GM19025 (cell line): ENCODE data around the gene PDZRN3.
"Not testable (repeated sequence)": the region's sequence is repeated elsewhere in the genome, so short reads cannot be mapped to it uniquely, and the experiment has no call there.

ENCODE experiments used
- ATAC-seq: cut with Tn5 transposase; IDR thresholded peaks from one replicate; pipeline ENCODE4 v1.9.1; 2021; ENCODE audit warnings: mild to moderate bottlenecking, low read depth, moderate library complexity; ENCODE audit not compliant: unreplicated experiment

PDZRN3 gene

DNA sequence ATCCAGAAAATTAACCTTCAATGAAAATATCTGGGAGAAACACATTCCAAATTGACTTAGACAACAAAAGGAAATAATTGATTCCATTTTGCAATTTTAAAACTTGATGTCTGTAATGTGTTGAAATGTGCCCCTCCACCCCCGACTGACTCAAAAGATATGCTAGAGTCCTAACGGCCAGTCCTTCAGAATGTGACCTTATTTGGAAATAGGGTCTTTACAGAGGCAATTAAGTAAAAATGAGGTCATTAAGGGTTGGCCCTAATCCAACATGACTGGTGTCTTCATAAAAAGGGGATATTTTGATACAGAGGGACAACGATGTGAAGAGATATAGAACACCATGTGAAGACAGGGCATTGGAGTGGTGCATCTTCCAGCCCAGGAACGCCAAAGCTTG lies 153.9 kb downstream of the PDZRN3 start:
- ATAC-seq: no peak

DNA sequence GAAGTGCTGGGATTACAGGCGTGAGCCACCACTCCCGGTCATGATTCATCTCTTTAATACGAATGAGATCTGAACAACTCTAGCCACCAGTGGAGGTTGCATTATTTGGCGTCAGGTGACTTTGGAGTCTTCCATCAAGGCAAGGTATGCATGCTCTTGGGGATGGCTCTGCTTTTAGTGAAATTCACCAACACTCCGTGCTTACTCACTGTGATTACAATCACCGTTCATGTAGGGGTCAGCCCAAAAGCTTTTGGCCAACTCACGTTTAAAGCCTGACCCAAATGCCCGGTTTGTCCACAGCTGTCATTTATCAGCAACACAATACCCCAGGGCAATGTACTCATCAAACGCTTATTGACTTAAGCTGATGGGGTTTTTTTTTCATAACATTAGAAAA lies 155.4 kb downstream of the PDZRN3 start:
- ATAC-seq: no peak

DNA sequence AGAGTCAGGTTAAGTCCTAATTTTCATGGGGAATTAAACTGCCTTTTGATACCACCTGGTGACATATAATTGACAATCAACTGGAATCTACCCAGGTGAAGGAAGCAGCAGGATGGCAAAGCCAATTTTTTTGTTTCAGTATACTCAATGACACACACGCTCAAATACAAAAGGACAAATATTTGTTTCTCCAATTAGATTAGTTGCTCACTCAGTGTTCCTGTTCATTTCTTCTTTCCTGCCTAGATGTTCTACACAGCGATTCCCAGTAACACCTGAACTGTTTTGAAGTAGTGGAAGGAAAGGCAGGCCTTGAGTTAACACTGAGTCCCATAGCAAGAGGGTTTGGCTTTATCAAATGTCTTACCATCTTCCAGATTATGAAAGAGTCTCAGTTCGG lies 157.5 kb downstream of the PDZRN3 start:
- no peak for ATAC-seq

DNA sequence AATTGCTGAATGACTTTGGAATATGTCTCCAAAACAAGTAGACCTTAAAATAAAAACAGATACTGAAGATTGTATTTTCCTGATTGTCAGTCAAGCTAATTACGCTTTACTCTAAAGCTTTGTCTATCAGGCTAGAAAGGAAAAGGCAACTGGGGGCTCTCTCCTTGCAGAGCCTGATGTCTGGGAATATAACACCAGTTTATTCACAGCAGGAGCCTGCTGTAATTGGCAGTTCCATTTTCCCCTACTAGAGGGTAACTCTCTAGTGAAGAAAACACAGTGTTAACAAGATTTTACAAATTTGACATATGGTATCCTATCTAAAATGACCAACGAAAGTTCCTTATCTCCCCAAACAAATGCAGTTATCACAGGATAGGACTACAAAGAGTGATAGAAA lies 158.8 kb downstream of the PDZRN3 start:
- ATAC-seq: no peak

DNA sequence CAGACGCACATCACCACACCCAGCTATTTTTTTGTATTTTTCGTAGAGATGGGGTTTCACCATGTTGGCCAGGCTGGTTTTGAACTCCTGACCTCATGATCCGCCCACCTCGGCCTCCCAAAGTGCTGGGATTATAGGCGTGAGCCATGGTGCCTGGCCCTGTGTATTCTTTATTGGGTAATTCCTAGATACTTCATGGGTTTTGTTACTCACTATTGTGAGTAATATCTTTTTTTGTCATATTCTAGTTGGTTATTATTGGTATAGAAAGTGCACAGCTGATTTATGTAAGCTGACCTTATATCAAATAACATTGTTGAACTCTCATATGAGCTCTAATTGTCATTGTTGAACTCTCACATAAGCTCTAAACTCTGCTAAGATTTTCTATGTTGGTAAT lies 160.6 kb downstream of the PDZRN3 start:
- ATAC-seq: not testable (repeated sequence)

DNA sequence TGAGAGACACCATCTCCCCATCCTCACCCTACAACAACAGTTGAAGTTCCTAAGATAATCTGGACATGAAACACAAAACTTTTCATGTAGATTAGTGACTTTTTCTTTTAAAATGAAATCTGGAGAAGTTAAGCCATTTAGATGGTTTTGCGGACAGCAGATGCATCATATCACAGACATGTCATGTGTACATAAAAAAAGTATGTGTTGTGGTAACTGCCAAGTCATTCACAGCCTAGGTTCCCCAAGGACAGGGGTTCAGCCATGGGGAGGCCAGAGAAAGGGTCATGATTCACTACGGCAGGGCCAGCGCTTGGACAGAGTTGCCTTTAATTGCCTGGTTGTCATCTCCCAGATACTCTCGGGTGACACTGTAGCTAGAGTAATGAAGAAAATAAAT lies 163.2 kb downstream of the PDZRN3 start:
- ATAC-seq: no peak

DNA sequence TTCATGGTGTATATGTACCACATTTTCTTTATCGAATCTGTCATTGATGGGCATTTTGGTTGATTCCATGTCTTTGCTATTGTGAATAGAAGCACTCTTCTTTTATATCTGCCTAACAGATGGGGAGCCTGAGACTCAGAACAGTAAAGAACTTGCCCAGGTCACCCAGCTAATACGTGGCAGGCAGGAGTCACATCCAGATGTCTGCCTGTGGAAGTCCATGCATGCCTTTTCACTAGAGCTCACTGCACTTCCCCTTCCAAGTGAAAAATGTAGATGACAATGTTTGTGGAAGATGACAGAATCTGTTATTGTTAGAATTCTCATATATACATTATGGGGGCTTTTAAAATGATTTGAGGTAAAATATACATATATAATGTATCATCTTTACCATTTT lies 165.0 kb downstream of the PDZRN3 start:
- ATAC-seq: no peak

DNA sequence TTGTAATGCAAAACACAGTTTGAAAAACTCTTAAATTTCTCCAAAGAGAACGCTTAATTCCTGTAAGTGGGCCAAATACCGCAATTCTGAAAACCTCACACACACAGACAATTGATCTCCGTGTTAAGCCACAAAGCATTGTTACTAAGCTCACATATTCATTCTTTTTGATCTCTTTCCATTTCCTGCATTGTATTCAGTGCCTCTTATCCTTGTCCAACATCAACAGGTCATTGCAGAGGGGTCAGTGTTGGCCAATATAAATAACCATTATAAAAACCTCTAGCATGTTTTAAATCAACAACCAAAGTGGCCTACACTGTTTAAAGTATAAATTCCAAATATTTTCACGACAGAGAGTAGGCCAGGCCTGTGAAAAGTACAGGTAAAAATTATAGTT lies 171.1 kb downstream of the PDZRN3 start:
- no peak for ATAC-seq

DNA sequence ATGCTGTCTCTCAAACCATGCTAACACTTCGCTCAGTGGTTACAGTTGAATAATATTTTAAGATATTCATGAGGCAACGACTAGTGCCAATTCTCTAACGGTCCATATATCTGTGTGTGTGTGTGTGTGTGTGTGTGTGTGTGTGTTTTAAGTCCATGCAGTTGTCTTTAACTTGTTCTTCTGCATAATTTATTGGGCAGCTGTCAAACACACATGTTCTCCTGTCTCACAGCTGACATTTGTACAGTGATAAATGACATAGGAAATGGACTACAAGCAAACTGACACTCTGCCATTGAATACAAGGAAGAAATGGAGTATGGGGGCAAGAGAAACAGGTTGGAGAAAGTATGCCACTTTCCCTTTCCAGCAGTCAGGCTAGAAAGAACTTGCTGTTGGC lies 172.0 kb downstream of the PDZRN3 start:
- ATAC-seq: no peak

DNA sequence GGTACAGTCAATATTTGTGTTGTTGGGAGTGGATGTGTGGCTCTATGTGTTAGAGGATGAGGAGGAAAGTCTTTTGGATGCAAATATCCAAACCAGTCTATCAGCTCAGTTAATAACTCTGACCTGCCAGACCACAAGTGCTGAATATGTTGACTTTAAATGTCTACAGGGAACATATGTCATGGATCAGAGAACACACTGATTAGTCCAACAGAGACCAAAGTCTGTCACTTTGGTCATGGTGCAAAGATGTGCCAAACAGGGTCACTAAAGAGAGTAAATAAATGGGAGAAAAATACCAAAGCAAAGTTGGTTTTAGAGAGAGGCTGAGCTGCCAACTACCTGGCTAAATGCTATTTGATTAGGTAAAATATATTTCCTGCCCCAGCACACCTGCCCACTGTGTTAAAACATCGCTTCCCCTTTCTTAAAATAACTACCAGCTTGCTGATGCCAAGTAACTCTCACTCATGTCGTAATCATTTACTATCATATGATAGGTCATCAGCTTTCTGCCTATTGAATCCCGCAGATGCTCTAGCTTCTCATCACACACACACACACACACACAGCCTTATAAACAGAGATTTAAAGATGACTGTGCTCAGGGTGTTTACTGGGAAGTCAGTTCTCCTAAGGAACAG lies 173.3 kb downstream of the PDZRN3 start:
- no peak for ATAC-seq

DNA sequence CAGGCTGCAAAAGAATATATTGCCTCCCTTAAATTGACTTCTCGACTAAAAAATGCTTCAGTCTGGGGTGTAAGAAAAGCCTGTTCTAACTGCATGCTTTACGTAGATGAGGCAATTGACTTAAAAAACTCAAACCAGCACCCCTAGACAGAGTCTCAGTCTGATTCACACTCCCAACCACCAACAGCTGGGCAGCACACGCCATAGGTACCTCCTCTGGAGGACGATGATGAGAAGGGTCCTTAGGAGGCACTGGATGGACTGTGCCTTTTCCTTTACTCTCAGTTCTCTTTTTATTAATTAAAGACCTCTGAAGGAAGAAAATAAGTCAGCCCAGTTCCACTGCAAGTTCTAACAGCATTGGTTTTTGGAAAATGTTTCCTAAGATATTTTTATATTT lies 175.0 kb downstream of the PDZRN3 start:
- peak; percentile 27 for ATAC-seq

DNA sequence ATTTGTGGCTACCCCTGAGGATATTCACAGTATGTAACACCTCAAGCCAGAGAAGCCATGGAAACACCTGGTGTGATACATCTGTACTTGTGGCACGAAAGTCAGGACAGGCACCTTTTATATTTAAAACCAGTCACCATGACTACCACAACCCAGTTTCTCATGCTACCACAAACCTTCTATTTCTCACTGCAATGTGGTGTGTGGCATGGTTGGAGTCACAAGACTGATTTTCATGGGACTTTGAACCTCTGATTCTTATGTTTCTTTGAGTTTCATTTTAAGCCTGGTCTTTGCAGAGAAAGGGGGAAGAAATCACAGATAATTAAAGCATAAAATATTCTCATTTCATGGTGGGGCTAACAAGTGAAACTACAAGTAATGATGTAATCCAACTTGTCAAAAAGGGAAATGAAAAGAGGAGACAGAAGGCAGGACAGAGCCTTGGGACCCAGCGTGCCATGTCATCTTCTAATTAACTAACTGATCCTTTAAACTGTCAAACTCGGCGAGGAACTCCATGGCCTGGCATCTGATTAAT lies 175.9 kb downstream of the PDZRN3 start:
- ATAC-seq: peak; percentile 87

DNA sequence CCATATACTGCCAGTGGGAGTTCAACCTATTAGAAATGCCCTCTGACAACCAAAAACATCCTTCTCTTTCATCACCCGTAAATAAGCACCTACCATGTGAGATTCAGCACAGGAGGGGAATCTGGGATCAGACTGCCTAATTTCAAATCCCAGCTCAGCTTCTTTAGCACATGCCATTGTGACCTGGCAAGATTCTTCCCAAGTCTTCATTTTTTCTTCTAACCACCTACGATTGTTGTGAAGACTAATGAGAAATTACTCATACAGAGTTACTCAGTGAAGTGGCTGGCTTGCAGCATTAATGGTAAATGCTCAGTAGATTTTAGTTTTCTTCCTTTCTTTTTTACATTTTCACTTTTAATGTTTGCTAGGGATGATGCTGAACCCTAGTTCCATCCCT lies 176.7 kb downstream of the PDZRN3 start:
- no peak for ATAC-seq

DNA sequence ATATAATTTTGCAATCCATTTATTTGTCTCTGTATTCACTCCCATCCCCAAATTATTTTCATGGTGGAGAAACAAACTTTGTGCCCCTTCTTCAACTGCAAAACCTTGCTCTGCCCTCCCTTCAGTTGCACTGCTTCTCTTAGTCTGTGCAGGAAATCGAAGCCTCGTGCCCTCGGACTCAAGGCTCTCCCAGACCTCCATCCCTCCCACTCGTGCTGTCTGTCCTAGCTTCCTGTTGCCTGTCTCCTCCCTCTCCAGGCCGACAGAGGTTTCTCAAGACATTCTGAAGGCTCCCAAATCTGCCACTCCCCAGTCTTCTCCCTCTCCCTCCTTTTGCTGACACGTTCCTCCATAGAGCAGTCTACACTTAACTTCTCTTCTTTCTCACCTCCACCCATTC lies 177.6 kb downstream of the PDZRN3 start:
- no peak for ATAC-seq

DNA sequence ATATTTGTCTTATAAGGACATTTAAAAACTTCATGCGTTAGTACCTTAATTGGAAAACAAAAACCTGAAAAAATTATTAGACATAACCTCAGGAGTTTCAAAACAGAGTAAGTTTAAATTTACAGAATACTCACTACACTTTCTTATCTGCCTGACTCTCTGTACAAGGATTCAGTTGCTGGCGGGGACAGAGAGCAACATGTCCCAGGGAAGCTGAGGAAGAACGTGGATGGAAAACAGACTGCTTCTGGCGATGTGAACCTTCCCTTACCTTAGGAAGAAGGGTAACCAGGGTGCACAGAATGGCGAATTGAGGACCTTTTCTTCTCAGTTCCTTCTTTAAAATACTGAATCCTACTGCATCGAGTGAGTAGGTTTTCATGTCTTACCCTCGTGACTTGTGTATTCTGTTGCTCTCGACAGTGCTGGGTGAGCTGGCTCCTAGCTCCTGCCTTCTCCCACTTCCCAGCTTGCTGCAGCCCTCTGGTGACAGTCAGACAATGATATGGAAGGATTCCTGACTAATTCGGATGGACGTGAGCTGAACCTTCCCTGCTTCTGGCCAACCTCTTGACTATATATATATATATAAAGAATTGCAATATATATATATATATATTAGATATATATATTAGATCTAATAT lies 178.2 kb downstream of the PDZRN3 start:
- no peak for ATAC-seq

DNA sequence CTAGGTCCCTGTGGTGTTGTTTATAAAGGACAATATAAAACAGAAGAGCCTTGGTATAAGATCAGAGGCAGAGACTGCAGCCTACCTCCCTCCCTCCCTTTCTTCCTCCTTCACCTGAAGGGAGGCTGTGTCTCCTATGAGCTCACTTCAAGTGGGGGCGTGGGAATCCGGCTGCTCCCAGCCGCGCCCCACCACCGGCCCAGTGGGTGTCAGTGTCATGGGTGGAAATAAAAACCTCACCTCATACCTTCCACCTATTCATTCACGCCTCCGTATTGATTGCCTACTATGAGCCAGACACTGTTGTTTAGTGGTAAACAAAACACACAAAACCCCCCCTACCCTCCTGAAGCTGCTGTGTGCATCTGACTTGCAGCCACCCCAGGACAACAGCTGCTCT lies 181.9 kb downstream of the PDZRN3 start:
- ATAC-seq: no peak

DNA sequence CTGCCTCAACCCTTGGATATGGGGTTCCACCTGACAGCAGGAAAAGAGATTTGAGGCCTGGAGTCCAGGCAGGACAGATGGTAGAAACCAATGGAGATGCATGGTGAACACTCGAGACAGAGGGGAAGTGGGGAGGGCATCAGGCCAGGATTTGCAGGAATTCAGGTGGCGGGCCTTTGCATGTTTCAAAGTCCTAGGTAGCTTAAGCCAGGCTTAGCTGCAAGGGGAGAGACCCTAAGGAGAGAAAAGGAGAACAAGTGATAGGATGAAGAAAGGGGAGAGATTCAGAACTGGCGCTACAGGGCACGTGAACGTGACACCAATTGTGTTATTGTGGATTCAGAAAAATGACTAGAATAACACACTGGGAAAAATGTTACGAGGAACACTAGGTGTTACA lies 182.6 kb downstream of the PDZRN3 start:
- ATAC-seq: no peak

DNA sequence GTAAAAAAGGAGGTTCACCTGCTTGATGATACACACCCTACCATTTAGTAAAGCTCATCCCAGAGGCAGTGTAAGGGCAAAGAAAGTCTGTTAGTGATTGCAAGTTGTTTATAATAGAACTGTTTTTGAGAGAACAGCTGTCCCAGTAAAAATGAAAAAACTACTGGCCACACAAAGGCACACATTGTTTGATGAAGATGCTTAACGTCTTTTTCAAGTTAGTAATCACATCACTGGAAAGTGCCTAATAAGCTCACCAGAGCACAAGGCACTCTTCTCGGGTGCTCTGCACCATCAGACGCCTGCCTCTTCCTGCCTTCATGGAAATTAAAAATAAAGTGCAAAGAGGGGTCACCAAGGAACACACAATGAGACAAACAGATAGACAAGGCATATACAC lies 186.9 kb downstream of the PDZRN3 start:
- no peak for ATAC-seq

DNA sequence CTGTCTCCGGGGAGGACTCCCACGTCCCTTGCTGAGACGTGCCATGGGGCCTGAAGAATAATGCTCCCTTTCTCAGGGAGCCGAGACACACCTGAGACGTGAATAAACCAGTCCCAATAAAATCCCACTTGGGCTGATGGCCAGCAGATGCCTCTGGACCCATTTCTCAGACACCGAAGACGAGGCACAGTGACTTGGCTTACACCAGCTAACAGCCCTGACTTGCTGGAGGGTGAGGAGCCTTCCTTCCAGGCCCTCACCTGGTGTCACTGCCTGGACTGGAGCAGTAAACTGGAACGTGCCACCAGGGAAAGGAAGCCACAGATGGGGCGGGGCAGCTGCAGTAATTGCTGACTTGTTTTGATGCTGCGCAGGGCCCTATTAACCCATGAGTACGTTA lies 189.7 kb downstream of the PDZRN3 start:
- ATAC-seq: no peak

DNA sequence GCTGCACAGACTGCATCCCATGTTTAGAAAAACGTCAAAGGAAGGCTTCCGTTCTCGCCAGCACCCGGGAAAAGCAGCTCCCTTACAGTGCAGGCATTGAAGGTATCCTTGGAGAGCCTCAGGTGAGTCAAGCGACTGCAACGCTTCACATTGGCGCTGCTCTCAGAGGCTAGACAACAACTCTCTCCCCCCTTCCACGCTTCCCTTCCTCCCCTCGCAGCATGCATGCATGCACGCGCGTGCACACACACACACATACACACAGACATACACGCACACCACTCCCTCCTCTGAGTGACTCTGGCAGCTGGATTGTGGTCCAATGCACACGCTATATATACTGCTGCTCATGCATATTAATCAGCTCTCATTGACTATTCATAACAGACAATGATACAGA lies 191.1 kb downstream of the PDZRN3 start:
- ATAC-seq: no peak

DNA sequence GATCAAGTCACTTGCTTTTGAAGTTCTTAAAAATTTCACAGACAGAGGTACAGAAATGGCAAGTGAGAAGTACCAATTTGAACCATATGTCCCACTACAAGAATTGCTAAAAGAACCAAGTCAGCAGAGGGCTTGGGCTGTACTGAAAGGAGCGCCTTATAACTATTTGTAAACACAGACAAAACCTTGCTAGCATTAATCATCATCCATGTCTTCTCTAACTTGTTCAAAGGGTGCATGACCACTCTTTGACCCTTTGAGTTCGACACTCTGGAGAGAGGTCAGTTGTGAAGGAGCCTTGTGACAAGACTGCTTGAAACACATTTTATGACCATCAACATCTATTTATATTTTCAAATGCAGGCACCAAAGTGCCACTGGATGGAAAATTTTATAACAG lies 191.7 kb downstream of the PDZRN3 start:
- no peak for ATAC-seq

DNA sequence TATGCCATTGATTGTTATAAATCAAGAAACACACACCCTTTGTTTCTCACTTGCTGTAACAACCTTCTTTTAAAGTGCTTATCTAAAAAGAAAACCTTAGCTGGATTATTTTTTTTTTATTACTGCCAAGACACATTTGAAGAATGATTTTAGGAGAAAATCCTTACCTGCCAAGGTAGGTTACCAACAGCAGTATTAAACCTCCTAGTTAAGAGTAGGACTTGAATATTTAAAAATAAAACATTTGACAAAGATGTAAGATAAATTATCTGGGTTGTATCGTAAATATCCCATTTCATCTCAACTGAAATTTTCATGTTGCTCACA lies 192.1 kb downstream of the PDZRN3 start:
- no peak for ATAC-seq
